Measurements from ENCODE around the gene SLC35F6. TPM values are rescaled to one million over a fixed set of nuclear protein-coding genes. Genes with fewer than 3 reads are reported as not detected.

The SLC35F6 gene
- total and polyA plus RNA-seq, 9 of the 15 experiments (the other 6 are each of a cell fraction or from before 2014, with no cell fraction given): 11.9 to 47.3 (median 22.5) TPM

DNA sequence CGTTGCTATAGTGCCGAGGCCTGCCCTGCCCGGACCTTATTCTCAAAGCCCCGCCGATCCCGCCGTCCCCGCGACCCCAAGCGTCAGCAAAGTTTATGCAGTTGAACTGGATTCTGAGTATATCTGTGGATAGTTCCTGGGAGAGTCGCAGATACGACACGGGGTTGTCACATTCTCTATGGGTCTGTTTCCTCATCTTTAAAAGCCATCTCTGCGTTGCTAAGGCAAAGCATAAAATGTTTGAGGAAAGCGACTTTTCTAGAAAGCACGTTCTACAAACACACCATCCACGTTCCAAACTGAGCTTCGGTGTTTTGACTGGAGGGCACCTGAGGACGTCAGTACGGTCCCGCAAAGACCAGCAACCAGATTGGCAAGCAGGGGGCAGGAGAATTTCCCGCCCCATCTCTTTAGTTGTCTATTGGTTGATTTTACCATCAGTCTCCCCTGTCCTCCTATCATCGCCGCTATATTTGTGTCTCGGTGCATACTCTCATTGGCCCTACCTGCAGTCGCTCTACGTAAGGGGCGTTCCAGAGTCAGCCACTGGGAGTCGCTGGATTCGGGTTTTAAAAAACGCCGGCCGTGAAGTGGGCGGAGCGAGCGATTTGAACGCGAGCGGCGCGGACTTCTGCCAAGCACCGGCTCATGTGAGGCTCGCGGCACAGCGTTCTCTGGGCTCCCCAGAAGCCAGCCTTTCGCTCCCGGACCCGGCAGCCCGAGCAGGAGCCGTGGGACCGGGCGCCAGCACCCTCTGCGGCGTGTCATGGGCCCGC is 21.5 kb downstream of the SLC35F6 start, which contains the start of gene CENPA (continued):
- TF ChIP-seq RAD21 (CRISPR knock-in tag; conservative IDR thresholded peaks at IDR 0.05 in 1 of 2, IDR thresholded peaks at IDR 0.05 in 1 of 2) (no peak; a peak in 1 of 4 replicates), SAP30 (IDR thresholded peaks at IDR 0.05; ENCODE audit: borderline replicate concordance, insufficient read depth, low read depth, low read length, poor library complexity, severe bottlenecking) (peak; percentile 80), SUPT5H (IDR thresholded peaks at IDR 0.05) (peak; percentile 71), ZNF79 (CRISPR knock-in tag; IDR thresholded peaks at IDR 0.05; ENCODE audit: low read depth) (no peak), L3MBTL2 (IDR thresholded peaks at IDR 0.05) (peak; percentile 98), ZC3H8 (IDR thresholded peaks at IDR 0.05) (no peak), CBX3 (IDR thresholded peaks at IDR 0.05; ENCODE audit: borderline replicate concordance in 1 of 2, low read length in 2 of 2) (peak in 1 of 2 experiments; percentile 84; a peak in 2 of 3 replicates), NBN (IDR thresholded peaks at IDR 0.05; ENCODE audit: low read depth) (no peak; the same call in 1 of the 2 replicates), XRCC4 (IDR thresholded peaks at IDR 0.05; ENCODE audit: extremely low read depth, insufficient read depth, insufficient read length) (no peak)
- TF ChIP-seq, protein P1, sequence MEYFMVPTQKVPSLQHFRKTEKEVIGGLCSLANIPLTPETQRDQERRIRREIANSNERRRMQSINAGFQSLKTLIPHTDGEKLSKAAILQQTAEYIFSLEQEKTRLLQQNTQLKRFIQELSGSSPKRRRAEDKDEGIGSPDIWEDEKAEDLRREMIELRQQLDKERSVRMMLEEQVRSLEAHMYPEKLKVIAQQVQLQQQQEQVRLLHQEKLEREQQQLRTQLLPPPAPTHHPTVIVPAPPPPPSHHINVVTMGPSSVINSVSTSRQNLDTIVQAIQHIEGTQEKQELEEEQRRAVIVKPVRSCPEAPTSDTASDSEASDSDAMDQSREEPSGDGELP (CRISPR knock-in tag; IDR thresholded peaks at IDR 0.05; ENCODE audit: borderline replicate concordance): peak; percentile 68; the same call in 1 of the 2 replicates
- TF ChIP-seq, protein P2, sequence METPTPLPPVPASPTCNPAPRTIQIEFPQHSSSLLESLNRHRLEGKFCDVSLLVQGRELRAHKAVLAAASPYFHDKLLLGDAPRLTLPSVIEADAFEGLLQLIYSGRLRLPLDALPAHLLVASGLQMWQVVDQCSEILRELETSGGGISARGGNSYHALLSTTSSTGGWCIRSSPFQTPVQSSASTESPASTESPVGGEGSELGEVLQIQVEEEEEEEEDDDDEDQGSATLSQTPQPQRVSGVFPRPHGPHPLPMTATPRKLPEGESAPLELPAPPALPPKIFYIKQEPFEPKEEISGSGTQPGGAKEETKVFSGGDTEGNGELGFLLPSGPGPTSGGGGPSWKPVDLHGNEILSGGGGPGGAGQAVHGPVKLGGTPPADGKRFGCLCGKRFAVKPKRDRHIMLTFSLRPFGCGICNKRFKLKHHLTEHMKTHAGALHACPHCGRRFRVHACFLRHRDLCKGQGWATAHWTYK (CRISPR knock-in tag; IDR thresholded peaks at IDR 0.05): 0 out of 2 replicates have a peak, but pooled peaks have one; percentile 18
- TF ChIP-seq, protein P3, sequence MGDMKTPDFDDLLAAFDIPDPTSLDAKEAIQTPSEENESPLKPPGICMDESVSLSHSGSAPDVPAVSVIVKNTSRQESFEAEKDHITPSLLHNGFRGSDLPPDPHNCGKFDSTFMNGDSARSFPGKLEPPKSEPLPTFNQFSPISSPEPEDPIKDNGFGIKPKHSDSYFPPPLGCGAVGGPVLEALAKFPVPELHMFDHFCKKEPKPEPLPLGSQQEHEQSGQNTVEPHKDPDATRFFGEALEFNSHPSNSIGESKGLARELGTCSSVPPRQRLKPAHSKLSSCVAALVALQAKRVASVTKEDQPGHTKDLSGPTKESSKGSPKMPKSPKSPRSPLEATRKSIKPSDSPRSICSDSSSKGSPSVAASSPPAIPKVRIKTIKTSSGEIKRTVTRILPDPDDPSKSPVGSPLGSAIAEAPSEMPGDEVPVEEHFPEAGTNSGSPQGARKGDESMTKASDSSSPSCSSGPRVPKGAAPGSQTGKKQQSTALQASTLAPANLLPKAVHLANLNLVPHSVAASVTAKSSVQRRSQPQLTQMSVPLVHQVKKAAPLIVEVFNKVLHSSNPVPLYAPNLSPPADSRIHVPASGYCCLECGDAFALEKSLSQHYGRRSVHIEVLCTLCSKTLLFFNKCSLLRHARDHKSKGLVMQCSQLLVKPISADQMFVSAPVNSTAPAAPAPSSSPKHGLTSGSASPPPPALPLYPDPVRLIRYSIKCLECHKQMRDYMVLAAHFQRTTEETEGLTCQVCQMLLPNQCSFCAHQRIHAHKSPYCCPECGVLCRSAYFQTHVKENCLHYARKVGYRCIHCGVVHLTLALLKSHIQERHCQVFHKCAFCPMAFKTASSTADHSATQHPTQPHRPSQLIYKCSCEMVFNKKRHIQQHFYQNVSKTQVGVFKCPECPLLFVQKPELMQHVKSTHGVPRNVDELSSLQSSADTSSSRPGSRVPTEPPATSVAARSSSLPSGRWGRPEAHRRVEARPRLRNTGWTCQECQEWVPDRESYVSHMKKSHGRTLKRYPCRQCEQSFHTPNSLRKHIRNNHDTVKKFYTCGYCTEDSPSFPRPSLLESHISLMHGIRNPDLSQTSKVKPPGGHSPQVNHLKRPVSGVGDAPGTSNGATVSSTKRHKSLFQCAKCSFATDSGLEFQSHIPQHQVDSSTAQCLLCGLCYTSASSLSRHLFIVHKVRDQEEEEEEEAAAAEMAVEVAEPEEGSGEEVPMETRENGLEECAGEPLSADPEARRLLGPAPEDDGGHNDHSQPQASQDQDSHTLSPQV (IDR thresholded peaks at IDR 0.05): peak; percentile 94
- TF ChIP-seq, protein P4, sequence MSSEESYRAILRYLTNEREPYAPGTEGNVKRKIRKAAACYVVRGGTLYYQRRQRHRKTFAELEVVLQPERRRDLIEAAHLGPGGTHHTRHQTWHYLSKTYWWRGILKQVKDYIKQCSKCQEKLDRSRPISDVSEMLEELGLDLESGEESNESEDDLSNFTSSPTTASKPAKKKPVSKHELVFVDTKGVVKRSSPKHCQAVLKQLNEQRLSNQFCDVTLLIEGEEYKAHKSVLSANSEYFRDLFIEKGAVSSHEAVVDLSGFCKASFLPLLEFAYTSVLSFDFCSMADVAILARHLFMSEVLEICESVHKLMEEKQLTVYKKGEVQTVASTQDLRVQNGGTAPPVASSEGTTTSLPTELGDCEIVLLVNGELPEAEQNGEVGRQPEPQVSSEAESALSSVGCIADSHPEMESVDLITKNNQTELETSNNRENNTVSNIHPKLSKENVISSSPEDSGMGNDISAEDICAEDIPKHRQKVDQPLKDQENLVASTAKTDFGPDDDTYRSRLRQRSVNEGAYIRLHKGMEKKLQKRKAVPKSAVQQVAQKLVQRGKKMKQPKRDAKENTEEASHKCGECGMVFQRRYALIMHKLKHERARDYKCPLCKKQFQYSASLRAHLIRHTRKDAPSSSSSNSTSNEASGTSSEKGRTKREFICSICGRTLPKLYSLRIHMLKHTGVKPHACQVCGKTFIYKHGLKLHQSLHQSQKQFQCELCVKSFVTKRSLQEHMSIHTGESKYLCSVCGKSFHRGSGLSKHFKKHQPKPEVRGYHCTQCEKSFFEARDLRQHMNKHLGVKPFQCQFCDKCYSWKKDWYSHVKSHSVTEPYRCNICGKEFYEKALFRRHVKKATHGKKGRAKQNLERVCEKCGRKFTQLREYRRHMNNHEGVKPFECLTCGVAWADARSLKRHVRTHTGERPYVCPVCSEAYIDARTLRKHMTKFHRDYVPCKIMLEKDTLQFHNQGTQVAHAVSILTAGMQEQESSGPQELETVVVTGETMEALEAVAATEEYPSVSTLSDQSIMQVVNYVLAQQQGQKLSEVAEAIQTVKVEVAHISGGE (CRISPR knock-in tag; IDR thresholded peaks at IDR 0.05): peak in 1 of 3 experiments; percentile 4; a peak in 1 of 6 replicates
- TF ChIP-seq, protein P5, sequence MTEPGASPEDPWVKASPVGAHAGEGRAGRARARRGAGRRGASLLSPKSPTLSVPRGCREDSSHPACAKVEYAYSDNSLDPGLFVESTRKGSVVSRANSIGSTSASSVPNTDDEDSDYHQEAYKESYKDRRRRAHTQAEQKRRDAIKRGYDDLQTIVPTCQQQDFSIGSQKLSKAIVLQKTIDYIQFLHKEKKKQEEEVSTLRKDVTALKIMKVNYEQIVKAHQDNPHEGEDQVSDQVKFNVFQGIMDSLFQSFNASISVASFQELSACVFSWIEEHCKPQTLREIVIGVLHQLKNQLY (CRISPR knock-in tag; conservative IDR thresholded peaks at IDR 0.05): no peak

Measured in K562 (cell line).